GM21360 (cell line): ENCODE data around the gene KRTAP12-2.
"Not testable (repeated sequence)": the region's sequence is repeated elsewhere in the genome, so short reads cannot be mapped to it uniquely, and the experiment has no call there.

Source experiments
- ATAC-seq: cut with Tn5 transposase; IDR thresholded peaks from one replicate; pipeline ENCODE4 v1.9.1; 2021; ENCODE audit warnings: mild to moderate bottlenecking, moderate library complexity; ENCODE audit not compliant: unreplicated experiment

The KRTAP12-2 gene

GRCh38 chr21:44702973-44703730 is 36.4 kb upstream of the KRTAP12-2 start:
- no peak for ATAC-seq

- no peak for ATAC-seq
These were observed 35.6 kb upstream of the KRTAP12-2 start for GRCh38 chr21:44702111-44702972.

- ATAC-seq: no peak
These were observed 34.8 kb upstream of the KRTAP12-2 start for GRCh38 chr21:44701541-44701940.

GRCh38 chr21:44701023-44701400 is 34.3 kb upstream of the KRTAP12-2 start:
- ATAC-seq: no peak

- ATAC-seq: no peak
These were observed 33.6 kb upstream of the KRTAP12-2 start for GRCh38 chr21:44700101-44701022.

GRCh38 chr21:44699502-44700001 is 32.8 kb upstream of the KRTAP12-2 start:
- no peak for ATAC-seq

GRCh38 chr21:44697811-44698734 is 31.3 kb upstream of the KRTAP12-2 start:
- ATAC-seq: no peak

GRCh38 chr21:44697172-44697810 is 30.6 kb upstream of the KRTAP12-2 start, which contains the start of gene KRTAP10-12:
TSS of gene KRTAP10-12 (plus strand) at chr21:44697172. CDS start at chr21:44697202, 30 bp downstream.
- ATAC-seq: not testable (repeated sequence)

- ATAC-seq: no peak
These were observed 29.8 kb upstream of the KRTAP12-2 start for GRCh38 chr21:44696572-44696971.

GRCh38 chr21:44695641-44696040 is 28.9 kb upstream of the KRTAP12-2 start:
- ATAC-seq: no peak

- no peak for ATAC-seq
These were observed 28.5 kb upstream of the KRTAP12-2 start for GRCh38 chr21:44695184-44695583.

- no peak for ATAC-seq
These were observed 28.0 kb upstream of the KRTAP12-2 start for GRCh38 chr21:44694776-44695175.

- ATAC-seq: no peak
These were observed 26.2 kb upstream of the KRTAP12-2 start for GRCh38 chr21:44692798-44693512.

- ATAC-seq: no peak
These were observed 25.0 kb upstream of the KRTAP12-2 start for GRCh38 chr21:44691686-44692085.

GRCh38 chr21:44689740-44690139 is 23.0 kb upstream of the KRTAP12-2 start:
- not testable (repeated sequence) for ATAC-seq

- no peak for ATAC-seq
These were observed 20.9 kb upstream of the KRTAP12-2 start for GRCh38 chr21:44687671-44688070.

GRCh38 chr21:44686843-44687561 is 20.3 kb upstream of the KRTAP12-2 start:
- ATAC-seq: no peak
